G401 (cell line): ENCODE data around the gene UVRAG. TPM values are rescaled to one million over a fixed set of nuclear protein-coding genes. Genes with fewer than 3 reads are reported as not detected.

Source experiments
- DNase-seq: peaks from one replicate; pipeline ENCODE4 v3.0.0-alpha.2; 2015; ENCODE audit warnings: low spot score
- in situ Hi-C: cut with HindIII; loops from 2 replicates; pipeline ENCODE4 v1.10.0; 2016; ENCODE audit warnings: low sequenced_read_pairs, mixed read lengths
- total RNA-seq: library from RNA; depleted of rRNA; stranded (reverse); fragments of >200 nt; shearing (Covaris generic); gene quantifications from 2 replicates; pipeline ENCODE4 v1.2.3, GENCODE V29; 2014

UVRAG gene
- total RNA-seq, 1 experiment from 2014 or later, result 12.3 TPM

DNA sequence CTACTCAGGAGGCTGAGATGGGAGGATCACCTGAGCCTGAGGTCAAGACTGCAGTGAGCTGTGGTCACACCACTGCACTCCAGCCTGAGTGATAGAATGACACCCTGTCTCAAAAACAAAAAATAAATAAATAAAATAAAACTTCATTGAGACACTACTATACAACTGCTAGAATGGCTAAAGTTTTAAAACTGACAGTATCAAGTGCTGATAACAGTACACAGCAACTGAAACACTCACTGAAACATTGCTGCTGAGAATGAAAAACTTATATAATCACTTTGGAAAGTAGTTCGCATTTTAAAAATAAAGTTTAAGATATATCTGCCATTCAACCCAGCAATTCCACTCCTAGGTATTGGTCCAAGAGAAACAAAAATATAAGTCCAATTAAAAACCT lies 290.6 kb downstream of the UVRAG start:
- no peak for DNase-seq
- in situ Hi-C loops, result no loop called here

DNA sequence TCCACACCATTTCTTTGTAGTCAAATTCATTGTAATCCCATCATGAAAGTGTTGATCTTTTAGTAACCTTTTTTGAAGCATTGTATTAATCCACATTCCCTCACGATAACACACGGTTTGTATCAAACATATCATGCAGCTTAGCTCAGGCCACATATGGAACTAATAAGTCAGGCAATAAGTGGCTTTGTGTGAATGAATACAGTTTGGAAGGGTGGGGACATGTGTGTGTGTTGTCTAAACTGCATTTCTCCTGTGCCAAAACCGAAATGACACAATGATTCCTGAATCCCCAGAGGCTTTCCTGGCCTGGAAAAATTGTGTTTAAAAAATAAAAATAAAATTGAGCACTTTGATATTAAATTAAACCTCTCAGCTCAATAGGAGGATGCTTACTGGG lies 293.0 kb downstream of the UVRAG start:
- in situ Hi-C loops, result no loop called here

DNA sequence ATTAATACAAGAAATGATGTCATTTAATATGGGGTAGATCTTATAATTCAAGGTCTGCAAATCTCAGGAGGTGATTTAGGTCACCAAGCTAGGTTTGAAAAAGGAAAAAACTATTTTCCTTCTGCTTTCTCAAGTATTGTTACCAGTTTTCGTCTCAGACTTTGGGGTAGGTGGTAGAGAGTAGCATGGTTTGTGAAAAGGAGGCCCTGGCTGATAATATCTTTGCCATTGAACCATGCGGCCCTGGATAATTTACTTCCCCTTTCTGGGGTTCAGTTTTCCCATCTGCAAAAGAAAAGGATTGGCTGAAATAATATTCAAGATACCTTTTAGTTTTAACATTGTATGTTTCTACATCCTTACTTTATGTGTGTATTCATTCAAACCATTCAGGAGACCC lies 299.2 kb downstream of the UVRAG start:
- in situ Hi-C loops, result no loop called here
- no peak for DNase-seq

More for the DNA sequence above, 293.0 kb downstream of the UVRAG start:
- no peak for DNase-seq

DNA sequence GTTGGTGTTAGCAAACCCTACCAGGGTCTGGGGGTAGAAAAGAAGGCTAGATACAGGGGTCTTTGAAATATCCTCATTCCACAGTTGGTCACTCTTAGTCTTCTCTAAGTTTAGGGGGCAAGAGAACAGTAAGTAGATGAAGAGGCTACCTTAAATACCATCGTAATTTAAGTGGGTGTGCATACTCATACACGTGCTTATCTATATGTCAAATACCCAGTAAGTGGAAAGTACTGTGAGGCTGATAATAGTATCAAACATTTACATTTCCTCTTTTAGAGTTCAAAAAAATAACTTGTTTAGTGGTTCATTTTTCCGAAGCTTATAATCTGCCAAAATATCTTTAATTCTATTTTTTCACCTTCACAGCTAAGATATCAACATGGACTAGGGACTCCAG lies 300.5 kb downstream of the UVRAG start:
- in situ Hi-C loops, result no loop called here
- no peak for DNase-seq

DNA sequence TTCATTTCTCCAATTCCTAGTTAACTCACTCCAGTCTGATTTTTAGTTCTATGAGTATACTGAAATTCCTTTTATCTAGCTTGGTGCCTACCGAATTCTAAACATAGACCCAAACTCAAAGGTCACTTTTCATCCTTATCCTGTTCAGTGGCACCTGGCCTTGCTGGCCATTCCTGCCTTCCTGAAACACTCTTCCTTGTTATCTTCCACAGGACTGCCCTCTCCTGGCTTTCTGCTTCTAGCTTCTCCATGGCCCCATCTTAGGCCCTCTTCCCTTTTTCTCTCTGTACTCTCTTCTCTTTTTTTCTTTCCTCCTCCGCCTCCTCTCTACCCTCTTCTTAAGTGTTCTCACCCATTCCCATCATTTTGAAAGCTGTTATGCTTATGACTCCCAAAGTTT lies 304.0 kb downstream of the UVRAG start:
- in situ Hi-C loops, result no loop called here

DNA sequence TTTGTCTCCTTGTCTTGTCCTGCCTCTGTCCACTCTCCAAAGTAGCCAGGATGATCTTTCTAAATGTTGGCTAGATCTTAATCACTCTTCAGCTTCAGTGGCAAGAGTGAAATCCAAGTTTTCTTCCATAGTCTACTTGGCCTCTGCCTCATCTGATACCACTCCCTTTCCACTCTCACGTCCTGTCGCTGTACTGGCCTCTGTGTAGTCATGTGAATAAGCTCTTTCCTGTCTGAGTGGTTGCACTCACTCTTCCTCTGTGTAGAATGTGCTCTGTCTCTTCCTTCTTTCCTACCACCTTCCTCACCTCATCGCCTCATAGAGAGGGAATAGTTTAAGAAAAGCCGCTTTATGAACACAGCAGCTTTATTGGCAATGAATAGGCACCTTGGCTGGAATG lies 304.8 kb downstream of the UVRAG start:
- in situ Hi-C loops, result no loop called here
- DNase-seq, result no peak

More for the DNA sequence above, 304.0 kb downstream of the UVRAG start:
- DNase-seq, result no peak

DNA sequence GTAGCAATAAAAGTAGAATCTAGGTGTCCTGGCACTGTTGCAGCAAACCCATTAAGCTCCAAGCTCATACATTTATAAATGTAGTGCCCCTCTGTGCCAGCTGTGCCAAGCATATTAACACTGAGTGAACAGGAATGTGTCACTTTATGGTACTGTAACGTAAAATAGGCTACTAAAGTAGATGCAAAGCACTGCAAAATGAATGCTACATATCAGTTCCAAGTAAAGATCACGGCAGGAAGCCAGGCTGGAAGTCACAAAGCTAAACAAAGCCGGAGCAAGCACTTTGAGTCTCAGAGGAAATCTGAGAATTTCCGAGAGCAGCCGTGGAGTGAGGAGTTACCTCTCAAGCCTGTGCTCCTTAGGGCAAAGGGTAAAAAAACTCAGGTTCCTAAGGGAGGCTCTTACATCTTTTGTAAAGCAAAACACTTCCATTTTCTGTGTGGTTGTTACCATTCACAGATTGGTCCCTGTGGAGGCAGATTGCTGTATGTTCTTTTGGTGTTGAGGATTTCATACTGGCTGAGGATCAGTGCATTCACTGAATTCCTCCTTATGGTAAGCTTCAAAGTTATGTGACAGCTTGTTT lies 305.6 kb downstream of the UVRAG start:
- DNase-seq, result no peak
- in situ Hi-C loops, result no loop called here

DNA sequence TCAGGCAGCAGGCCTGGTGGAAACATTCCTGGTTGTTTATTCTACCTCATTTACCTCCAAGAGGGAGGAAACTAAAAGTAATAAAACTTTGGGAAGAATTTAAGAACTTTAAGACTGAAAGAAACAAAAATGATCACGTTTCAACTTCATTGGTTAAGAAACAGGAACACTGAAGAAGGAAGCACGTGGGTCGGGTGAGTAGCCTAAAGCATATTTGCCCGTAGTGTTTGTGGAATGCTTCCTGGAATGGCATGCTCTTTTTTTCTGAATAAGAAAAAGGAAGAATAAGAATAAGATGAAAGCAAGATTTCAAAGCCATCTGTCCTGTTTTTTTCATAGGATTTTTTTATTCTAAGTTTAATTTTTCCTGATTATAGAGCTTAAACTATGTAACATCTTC lies 308.2 kb downstream of the UVRAG start:
- DNase-seq, result no peak
- in situ Hi-C loops, result no loop called here

DNA sequence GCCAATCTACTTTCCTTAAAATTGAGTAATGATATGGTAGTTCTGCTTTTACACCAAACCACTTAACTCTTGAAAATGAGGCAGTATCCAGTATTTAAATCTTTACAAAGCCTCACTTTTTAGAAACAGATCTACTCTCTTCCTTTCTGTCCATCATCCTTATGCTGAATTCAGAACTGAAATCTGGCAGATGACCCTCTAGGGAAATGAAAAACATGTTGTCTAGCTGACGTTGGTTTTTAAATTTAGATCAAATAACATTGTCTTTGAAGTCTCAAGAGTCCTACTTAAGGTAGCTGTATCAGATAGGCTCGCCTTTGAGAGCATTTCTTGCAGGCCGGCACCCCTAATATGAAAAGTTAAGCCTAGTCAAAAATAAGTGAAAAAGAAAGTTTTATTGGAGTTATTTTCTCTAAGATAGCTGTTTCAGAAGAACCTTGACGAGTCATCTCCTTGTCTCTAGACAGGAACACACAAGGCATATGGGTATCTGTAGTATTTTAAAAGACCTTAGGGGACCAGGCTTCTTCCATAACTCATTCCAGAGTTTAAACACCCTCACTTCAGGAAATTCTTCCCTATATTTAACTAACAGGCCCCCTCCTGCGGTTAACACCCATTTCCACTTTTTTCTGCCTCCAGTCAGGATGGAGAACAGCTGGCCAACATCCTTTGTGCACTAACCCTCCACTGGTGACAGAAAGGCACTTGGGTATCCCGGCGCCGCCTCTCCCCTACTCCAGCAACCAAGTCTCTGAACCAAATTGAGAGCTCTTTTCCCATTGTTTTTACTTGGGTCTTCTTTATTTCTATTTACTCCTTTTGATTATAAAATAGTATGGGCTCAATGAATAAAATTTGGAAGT lies 310.1 kb downstream of the UVRAG start:
- DNase-seq, result no peak
- in situ Hi-C loops, result no loop called here

DNA sequence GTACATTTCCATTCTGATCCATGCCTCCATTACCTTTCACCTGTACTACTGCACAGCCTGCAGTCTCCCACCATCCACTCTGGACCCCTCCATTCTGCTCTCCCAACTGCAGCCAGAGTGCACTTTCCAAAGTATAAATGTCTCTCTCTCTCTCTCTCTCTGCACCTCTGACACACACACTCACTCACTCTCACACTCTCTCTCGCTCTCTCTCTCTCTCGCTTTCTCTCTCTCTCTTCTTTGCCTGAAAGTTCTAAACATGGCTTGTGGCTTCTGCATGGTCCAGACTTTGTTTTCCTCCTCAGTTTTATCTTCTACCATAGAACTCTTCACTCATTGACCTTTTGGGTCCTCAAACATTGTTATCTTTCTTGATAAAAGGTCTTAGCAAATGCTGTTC lies 314.7 kb downstream of the UVRAG start:
- no peak for DNase-seq
- in situ Hi-C loops, result no loop called here

DNA sequence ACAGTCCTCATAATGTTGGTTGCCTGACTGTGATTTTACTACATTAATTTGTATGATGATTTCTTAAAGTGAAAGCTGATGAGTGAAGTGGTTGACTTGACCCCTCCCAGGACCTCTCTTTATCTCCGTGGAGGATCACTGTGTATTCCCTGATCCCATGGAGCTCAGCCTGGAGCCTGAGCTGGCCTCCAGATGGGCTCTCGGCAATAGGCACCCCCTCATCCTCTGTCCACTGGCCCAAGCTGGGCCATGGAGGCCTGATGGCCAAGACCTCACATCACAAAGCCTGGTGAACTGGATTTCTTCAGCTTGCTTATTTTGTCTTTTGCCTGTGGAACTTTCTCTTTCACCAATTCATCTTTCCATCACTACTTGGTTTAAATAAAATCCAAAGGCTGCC lies 316.1 kb downstream of the UVRAG start:
- DNase-seq, result no peak
- in situ Hi-C loops, result no loop called here

DNA sequence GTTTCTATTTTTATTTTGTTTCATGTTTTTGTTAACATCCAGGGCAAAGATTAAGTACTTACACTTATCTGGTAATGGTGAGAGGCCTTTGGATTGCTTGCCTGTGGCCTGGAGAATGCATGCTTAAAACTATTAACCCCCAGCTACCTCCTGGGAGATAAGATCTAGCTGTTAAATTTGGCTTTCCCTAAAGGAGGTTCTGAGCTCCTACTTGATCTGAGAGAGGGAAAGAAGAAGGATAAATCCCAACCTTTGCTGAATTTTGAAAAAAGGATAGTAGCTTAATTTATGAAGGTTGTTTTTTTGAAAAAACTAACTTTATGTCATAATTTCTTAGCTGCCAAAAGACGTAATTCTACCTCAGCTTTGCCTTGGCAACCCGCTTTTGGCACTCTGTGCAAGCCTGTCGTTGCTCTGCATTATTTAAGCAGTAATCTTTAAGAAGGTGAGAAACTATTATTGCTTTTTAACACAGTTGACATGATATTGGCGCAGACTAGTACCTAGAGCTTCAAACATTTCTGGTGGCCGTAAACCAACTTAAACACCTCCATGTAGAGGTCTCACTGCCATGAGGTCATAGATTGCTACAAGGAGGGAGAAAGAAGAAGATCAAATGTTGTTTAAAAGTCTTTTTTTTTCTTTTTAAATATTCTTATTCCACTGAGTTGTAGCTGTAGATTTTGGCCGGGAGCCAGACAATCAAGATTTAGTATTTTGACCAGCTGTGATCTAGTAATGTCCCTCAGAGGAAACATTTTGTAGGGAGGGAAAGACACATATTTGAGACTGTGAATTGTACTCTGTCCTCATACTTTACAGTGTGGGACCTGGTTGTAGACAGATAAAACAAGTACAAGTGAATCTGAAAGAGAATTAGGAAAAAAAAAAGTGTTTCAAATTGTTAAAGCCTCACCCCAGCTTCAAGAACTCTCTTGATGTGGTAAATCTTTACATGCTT lies 316.9 kb downstream of the UVRAG start:
- in situ Hi-C loops, result no loop called here
- DNase-seq, result no peak

DNA sequence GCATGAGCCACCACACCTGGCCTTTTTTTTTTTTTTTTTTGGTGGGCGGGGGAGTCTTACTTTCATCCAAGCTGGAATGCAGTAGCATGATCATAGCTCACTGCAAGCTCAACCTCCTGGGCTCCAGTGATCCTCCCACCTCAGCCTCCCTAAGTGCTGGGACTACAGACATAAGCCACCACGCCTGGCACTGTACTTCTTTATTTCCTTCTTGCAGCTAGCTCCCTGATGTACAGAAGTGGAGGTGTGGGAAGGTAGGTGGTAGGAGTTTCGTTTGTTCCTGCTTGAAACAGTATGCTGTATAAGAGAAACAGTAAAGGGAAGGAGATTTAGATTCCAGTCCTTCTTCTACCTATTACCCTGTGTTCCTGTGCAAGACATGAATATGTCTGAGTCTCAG lies 319.2 kb downstream of the UVRAG start:
- DNase-seq, result no peak
- in situ Hi-C loops, result no loop called here

DNA sequence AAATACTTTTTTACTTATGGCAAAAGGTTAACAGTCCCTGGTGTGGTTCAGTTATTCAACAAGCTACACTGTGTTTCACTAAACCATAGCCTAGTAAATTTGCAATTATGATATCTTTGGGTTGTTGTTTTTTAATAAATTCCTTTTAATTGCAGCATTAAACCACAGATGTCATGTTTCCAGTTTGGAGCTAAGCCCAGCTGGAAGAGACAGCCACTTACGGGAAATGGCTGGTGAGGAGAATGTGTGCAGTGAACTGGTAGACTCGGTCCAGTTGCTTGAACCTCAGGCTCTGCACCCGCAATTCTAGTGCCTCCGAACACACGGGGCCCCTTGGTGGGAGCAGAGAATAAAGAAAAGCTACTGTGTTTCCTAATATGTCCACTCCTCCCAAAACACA lies 320.5 kb downstream of the UVRAG start:
- no peak for DNase-seq
- in situ Hi-C loops, result no loop called here

DNA sequence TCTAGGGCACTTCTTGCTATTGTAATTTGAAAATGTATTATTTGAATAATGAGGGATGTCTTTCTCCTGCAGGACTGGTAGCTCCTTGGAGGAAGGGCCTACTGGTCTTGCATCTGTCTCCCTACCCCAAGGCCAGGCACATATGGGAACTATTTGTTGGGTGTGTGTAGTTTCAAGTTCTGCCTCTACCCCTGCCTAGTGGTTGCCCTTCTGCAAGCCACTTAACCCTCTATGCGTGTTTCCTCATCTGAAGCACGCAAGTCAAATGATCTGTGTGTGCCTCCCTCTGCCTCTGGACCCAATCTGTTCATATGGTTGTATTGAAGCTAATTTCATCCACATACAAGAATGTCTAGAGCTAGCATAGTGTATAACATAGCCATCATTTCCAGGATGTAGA lies 324.3 kb downstream of the UVRAG start:
- in situ Hi-C loops, result no loop called here

DNA sequence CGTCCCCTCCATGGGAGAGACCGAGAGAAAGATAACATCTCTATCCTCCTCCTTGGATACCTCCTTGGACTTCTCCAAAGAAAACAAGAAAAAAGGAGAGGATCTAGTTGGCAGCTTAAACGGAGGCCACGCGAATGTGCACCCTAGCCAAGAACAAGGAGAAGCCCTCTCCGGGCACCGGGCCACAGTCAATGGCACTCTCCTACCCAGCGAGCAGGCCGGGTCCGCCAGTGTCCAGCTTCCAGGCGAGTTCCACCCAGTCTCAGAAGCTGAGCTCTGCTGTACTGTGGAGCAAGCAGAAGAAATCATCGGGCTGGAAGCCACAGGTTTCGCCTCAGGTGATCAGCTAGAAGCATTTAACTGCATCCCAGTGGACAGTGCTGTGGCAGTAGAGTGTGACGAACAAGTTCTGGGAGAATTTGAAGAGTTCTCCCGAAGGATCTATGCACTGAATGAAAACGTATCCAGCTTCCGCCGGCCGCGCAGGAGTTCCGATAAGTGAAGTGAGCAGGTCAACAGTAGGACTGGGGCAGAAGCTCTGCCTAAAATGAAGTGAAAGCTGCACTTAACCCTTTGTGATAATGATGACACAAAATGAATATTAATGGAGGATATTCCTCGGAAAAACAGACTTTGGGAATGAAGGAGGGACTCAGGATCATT lies 326.0 kb downstream of the UVRAG start:
- in situ Hi-C loops, result no loop called here
- peak; percentile 49 for DNase-seq

More for the DNA sequence above, 324.3 kb downstream of the UVRAG start:
- DNase-seq, result no peak

DNA sequence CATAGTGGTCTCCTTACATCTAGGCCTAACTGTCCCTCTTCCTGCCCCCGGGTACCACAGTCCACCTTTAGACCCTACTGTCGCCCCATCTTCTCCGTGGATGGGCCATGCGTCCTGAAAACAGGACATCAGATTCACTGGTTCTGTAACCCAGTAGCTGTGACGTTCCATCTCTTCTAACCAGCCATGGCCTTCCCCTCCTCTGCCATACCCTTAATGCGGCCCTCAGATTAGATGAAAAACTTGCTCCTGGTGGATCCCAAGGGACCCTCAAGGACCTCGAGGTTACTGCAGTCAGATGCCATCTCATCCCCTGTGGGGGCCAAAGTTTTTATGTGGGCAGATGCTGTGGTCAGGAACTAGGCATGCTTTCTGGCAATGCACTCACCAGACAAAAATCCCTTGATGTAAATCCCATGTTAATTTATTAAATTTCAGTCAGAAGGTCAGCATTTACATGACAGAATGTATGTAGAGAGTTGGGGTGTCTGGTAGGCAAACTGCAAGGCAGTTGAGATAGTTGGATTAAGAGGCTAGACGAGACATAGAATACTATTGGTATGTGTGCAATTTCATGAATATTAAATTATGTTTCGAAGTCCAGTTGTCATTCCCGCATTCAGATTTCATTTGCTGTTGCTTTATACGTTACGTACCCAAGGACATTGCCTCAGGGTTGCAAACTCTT lies 327.0 kb downstream of the UVRAG start:
- in situ Hi-C loops, result no loop called here
- no peak for DNase-seq

DNA sequence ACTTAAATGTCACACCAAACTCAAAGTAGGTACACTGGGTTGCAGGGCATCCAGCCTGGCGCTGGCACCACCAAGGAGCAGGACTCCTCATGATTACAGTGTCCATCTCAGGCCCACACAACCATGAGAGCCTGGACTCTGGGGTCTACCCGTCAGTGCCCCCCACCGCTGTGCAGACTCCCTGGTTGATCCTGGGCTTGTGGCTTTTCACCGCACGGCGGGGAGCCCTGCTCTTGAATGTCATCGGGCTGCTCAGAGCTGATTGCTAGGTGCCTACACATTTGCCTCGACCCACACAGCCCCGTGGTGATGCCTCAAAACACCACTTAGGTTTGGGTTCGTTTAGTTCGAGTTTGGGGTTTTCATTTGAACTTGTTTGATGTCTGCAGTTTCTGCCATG lies 328.3 kb downstream of the UVRAG start:
- no peak for DNase-seq
- in situ Hi-C loops, result no loop called here
